Progenitor cell of endocrine pancreas (in vitro differentiated cells): Measurements from ENCODE around the gene STAU1. TPM values are rescaled to one million over a fixed set of nuclear protein-coding genes. Genes with fewer than 3 reads are reported as not detected.

Source experiments
- DNase-seq: peaks from one replicate; pipeline ENCODE4 v3.0.0; 2021; ENCODE audit warnings: low spot score; ENCODE audit not compliant: unreplicated experiment
- H3K27ac Mint-ChIP-seq: 2 replicates; pipeline ENCODE4 v1.8.0; 2021; ENCODE audit warnings: mild to moderate bottlenecking, moderate library complexity, mixed read lengths
- H3K27me3 Mint-ChIP-seq: 2 replicates; pipeline ENCODE4 v1.8.0; 2021; ENCODE audit warnings: mixed read lengths
- H3K36me3 Mint-ChIP-seq: 2 replicates; pipeline ENCODE4 v1.8.0; 2022; ENCODE audit warnings: mixed read lengths; ENCODE audit not compliant: insufficient read depth
- H3K4me1 Mint-ChIP-seq: 2 replicates; pipeline ENCODE4 v1.8.0; 2021; ENCODE audit warnings: low read depth, mixed read lengths
- H3K4me3 Mint-ChIP-seq: 2 replicates; pipeline ENCODE4 v1.8.0; 2021; ENCODE audit warnings: low read depth, mild to moderate bottlenecking, moderate library complexity, mixed read lengths
- H3K9me3 Mint-ChIP-seq: 2 replicates; pipeline ENCODE4 v1.8.0; 2021; ENCODE audit warnings: low read depth, mixed read lengths
- long read RNA-seq: library from polyadenylated mRNA; unstranded; transcript quantifications from one replicate; pipeline ENCODE4 v2.0.0, GENCODE V29; 2020
- total RNA-seq: library from RNA; stranded (reverse); gene quantifications from 2 replicates; pipeline ENCODE4 v1.2.1, GENCODE V29; 2021
- TF ChIP-seq, protein P1 (sequence below): fragments of 200-600 bp; sonication (generic); IDR thresholded peaks from one replicate; pipeline ENCODE4 v1.5.0; 2021; ENCODE audit warnings: antibody characterized with exemption, mild to moderate bottlenecking; ENCODE audit not compliant: unreplicated experiment

STAU1 gene, protein sequence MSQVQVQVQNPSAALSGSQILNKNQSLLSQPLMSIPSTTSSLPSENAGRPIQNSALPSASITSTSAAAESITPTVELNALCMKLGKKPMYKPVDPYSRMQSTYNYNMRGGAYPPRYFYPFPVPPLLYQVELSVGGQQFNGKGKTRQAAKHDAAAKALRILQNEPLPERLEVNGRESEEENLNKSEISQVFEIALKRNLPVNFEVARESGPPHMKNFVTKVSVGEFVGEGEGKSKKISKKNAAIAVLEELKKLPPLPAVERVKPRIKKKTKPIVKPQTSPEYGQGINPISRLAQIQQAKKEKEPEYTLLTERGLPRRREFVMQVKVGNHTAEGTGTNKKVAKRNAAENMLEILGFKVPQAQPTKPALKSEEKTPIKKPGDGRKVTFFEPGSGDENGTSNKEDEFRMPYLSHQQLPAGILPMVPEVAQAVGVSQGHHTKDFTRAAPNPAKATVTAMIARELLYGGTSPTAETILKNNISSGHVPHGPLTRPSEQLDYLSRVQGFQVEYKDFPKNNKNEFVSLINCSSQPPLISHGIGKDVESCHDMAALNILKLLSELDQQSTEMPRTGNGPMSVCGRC
- total RNA-seq, result 86.5 and 93.9 TPM in 2 replicates
- long read RNA-seq, transcript STAU1-203 (13 exons, 3,211 nt), result major isoform, 35 of 128 reads
- long read RNA-seq, partial matches to known transcripts, result 74 of 128 reads
- long read RNA-seq, other reads (novel, unspliced or antisense), result 7 of 128 reads

DNA sequence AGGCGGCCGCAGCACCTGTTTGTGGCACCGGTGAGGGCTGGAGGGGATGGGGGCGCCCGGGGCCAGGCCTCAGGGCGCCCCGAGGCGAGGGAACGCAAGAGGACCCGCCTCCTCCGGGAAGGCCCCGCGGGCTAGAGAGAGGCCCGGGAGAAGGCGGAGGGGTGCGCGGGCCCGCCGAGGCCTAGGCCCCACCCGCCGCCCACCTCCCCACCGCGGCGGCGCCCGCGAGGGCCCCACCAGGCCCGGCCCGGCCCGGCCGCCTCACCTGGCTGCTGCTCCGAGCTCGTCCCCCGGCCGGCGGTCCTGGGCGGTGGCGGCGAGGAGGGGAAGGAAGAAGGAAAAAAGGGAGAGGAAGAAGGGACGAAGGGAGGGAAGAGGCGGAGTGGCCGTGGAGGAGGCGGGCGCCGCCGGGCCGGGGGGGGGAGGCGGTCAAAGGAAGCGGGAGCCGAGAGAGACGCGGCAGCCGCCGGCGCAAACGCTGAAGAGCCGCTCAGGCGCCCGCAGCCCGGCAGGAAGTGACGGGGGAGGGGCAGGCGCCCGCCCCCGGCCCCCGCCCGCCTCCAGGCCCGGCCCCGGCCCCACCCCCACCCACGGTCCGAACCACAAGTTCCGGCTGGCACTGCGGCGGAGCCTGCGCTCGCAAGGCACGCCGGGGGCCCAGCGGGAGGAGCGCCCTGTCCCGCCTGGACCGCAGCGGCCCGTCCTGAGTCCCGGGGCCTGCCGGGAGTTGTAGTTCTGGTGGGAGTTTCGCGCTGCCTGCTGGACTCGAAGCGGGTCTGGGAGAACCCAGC is at the start of gene STAU1:
Gene STAU1, minus strand, starts transcription at position 484 of the 791 bp plus-strand sequence. CDS start 22,133 bp downstream, outside the sequence.
- Mint-ChIP-seq H3K27me3 (no peaks in the 10 kb centered on the region), H3K4me1 (peaks cover 28% of the 10 kb centered on the region), H3K9me3 (no peaks in the 10 kb centered on the region), H3K4me3 (peak within 1 kb of the TSS; percentile 94), H3K36me3 (peaks cover 3% of the 10 kb centered on the region), H3K27ac (peak within 1 kb of the TSS; percentile 90)
- DNase-seq, result peak; percentile 87
- TF ChIP-seq, protein P1, sequence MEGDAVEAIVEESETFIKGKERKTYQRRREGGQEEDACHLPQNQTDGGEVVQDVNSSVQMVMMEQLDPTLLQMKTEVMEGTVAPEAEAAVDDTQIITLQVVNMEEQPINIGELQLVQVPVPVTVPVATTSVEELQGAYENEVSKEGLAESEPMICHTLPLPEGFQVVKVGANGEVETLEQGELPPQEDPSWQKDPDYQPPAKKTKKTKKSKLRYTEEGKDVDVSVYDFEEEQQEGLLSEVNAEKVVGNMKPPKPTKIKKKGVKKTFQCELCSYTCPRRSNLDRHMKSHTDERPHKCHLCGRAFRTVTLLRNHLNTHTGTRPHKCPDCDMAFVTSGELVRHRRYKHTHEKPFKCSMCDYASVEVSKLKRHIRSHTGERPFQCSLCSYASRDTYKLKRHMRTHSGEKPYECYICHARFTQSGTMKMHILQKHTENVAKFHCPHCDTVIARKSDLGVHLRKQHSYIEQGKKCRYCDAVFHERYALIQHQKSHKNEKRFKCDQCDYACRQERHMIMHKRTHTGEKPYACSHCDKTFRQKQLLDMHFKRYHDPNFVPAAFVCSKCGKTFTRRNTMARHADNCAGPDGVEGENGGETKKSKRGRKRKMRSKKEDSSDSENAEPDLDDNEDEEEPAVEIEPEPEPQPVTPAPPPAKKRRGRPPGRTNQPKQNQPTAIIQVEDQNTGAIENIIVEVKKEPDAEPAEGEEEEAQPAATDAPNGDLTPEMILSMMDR, result no peak

DNA sequence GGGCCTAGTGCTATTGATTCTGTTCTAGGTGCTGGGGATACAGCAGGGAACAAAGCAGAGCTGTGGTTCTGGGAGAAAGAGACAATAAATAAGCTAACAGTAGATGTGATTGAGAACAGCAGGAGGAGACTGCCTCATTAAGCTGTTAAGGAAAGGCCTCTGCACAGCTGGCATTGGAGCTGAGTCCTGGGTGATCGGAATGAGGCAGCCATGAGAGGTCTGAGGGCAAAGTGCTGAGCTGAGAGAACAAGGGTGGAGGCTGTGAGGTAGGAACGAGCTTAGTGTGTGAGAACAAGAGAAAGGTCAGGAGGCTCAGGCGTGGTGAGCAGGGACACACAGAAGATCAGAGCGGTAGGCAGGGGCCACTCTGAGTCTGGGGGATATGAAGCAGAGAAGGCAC is 49.4 kb upstream of the STAU1 start:
- Mint-ChIP-seq H3K9me3 (no peaks in the 10 kb centered on the region), H3K4me1 (no peaks in the 10 kb centered on the region), H3K36me3 (peaks cover 31% of the 10 kb centered on the region), H3K27ac (peak overlapping the region; percentile 76), H3K27me3 (no peaks in the 10 kb centered on the region), H3K4me3 (no peak overlapping the region)
- TF ChIP-seq, protein P1, result no peak
- no peak for DNase-seq

DNA sequence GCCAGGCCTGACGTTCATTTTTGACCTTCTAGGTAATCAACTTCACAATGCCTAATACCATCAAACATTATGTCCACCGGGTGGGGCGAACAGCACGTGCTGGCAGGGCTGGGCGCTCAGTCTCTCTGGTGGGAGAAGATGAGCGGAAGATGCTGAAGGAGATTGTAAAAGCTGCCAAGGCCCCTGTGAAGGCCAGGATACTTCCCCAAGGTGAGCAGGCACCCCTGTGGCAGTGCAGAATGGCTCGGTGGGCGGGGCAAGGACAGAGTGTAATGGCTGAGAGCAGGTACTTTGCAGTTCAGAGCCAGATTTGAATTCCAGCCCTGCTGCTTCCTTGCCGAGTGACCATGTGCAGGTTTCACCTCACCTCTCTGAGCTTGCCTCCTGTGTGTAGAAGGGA is 48.2 kb upstream of the STAU1 start:
- H3K4me1 Mint-ChIP-seq, result no peaks in the 10 kb centered on the region
- H3K27ac Mint-ChIP-seq, result no peak overlapping the region
- no peaks in the 10 kb centered on the region for H3K9me3 Mint-ChIP-seq
- no peaks in the 10 kb centered on the region for H3K27me3 Mint-ChIP-seq
- H3K4me3 Mint-ChIP-seq, result no peak overlapping the region
- H3K36me3 Mint-ChIP-seq, result peaks cover 26% of the 10 kb centered on the region
- DNase-seq, result no peak
- TF ChIP-seq, protein P1, result no peak

DNA sequence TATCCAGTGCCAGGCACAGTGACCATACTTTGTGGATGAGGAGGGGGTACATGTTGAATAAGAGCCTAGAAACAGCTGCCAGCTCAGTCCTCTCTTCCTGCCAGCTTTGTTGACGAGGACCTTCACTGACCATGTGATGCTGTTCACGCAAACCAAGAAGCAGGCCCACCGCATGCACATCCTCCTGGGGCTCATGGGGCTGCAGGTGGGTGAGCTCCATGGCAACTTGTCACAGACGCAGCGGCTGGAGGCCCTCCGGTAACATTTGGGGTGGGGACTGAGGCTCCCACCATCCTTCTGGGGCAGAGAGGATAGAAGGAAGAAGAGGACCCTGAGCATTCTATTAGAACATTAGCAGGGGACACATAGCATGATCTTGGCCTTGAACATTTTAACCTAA is 46.7 kb upstream of the STAU1 start:
- H3K36me3 Mint-ChIP-seq, result peaks cover 32% of the 10 kb centered on the region
- no peaks in the 10 kb centered on the region for H3K27me3 Mint-ChIP-seq
- no peak for DNase-seq
- H3K4me3 Mint-ChIP-seq, result no peak overlapping the region
- no peaks in the 10 kb centered on the region for H3K4me1 Mint-ChIP-seq
- no peak overlapping the region for H3K27ac Mint-ChIP-seq
- H3K9me3 Mint-ChIP-seq, result no peaks in the 10 kb centered on the region
- TF ChIP-seq, protein P1, result no peak

DNA sequence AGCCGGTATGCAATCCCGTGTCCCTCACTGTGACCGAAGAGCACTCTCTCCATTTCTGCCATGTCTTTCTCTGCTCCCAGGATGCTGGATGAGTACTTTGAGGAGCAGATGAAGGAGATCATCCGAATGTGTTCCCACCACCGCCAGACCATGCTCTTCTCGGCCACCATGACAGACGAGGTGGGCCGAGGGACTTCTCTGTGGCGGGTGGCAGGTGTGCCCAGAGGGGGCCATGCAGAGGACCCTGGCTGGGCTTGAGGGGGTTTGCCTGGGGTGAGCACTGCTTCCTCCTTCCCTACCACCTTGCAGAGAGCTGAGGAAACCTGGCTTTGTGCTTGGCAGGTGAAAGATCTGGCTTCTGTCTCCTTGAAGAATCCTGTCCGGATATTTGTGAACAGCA is 45.1 kb upstream of the STAU1 start:
- TF ChIP-seq, protein P1, result no peak
- no peak overlapping the region for H3K4me3 Mint-ChIP-seq
- no peaks in the 10 kb centered on the region for H3K27me3 Mint-ChIP-seq
- H3K27ac Mint-ChIP-seq, result no peak overlapping the region
- no peaks in the 10 kb centered on the region for H3K9me3 Mint-ChIP-seq
- H3K4me1 Mint-ChIP-seq, result no peaks in the 10 kb centered on the region
- peaks cover 27% of the 10 kb centered on the region for H3K36me3 Mint-ChIP-seq
- no peak for DNase-seq
